DND-41 (cell line): Measurements from ENCODE around the gene SLC39A2.

Experiments used
- ATAC-seq: fragments of 200-7000 bp; cut with Tn5 transposase; 3 replicates; pipeline ENCODE4 v1.9.1; 2021; ENCODE audit warnings: low read depth; ENCODE audit not compliant: insufficient read depth
- DNase-seq: peaks from one replicate; pipeline ENCODE4 v3.0.0-alpha.2; 2020
- H2AFZ ChIP-seq: 2 replicates; pipeline ENCODE4 v1.6.0; 2012; ENCODE audit warnings: low read depth, low read length
- H3K27ac ChIP-seq: 2 replicates; pipeline ENCODE4 v1.5.1; 2012; ENCODE audit warnings: low read length, inconsistent platforms
- H3K27me3 ChIP-seq: fragments of 200-600 bp; sonication (generic); 2 replicates; pipeline ENCODE4 v1.6.0; 2012; ENCODE audit warnings: low read length, mild to moderate bottlenecking, inconsistent platforms; ENCODE audit not compliant: insufficient read depth, poor library complexity
- H3K36me3 ChIP-seq: 2 replicates; pipeline ENCODE4 v1.5.1; 2012; ENCODE audit warnings: low read length, inconsistent platforms; ENCODE audit not compliant: insufficient read depth
- H3K4me1 ChIP-seq: 2 replicates; pipeline ENCODE4 v1.5.1; 2012; ENCODE audit warnings: mild to moderate bottlenecking, low read length; ENCODE audit not compliant: insufficient read depth
- H3K4me2 ChIP-seq: 2 replicates; pipeline ENCODE4 v1.6.0; 2012; ENCODE audit warnings: mild to moderate bottlenecking, moderate library complexity, low read length, inconsistent platforms; ENCODE audit not compliant: insufficient read depth
- H3K4me3 ChIP-seq, 2 experiments: fragments of 200-600 bp in 1 of 2; shearing (Covaris generic) in 1 of 2; 2 replicates each; pipeline ENCODE4 v1.5.1; 2012 to 2016; ENCODE audit warnings: inconsistent platforms in 2 of 2, low read length in 2 of 2, mild to moderate bottlenecking in 2 of 2, low read depth in 1 of 2, moderate library complexity in 1 of 2
- H3K79me2 ChIP-seq: 2 replicates; pipeline ENCODE4 v1.6.0; 2012; ENCODE audit warnings: low read length, inconsistent platforms; ENCODE audit not compliant: insufficient read depth
- H3K9ac ChIP-seq: 2 replicates; pipeline ENCODE4 v1.6.0; 2012; ENCODE audit warnings: low read depth, mild to moderate bottlenecking, inconsistent platforms, low read length, moderate library complexity
- H3K9me3 ChIP-seq: 2 replicates; pipeline ENCODE4 v1.5.1; 2012; ENCODE audit warnings: low read length, moderate library complexity, mild to moderate bottlenecking, inconsistent platforms; ENCODE audit not compliant: insufficient read depth, severe bottlenecking
- H4K20me1 ChIP-seq: 2 replicates; pipeline ENCODE4 v1.6.0; 2012; ENCODE audit warnings: low read length; ENCODE audit not compliant: insufficient read depth
- EZH2 ChIP-seq: IDR thresholded peaks from 3 replicates; pipeline ENCODE4 v1.6.1; 2012; ENCODE audit warnings: borderline replicate concordance, low read depth, mild to moderate bottlenecking, moderate library complexity, low read length, inconsistent platforms; ENCODE audit not compliant: severe bottlenecking
- TF ChIP-seq, protein P1 (sequence below): IDR thresholded peaks from 2 replicates; pipeline ENCODE4 v1.5.1; 2012; ENCODE audit warnings: borderline replicate concordance, low read length, moderate library complexity, mild to moderate bottlenecking; ENCODE audit not compliant: poor library complexity, severe bottlenecking; ENCODE audit errors: extremely low read depth

The SLC39A2 gene

DNA sequence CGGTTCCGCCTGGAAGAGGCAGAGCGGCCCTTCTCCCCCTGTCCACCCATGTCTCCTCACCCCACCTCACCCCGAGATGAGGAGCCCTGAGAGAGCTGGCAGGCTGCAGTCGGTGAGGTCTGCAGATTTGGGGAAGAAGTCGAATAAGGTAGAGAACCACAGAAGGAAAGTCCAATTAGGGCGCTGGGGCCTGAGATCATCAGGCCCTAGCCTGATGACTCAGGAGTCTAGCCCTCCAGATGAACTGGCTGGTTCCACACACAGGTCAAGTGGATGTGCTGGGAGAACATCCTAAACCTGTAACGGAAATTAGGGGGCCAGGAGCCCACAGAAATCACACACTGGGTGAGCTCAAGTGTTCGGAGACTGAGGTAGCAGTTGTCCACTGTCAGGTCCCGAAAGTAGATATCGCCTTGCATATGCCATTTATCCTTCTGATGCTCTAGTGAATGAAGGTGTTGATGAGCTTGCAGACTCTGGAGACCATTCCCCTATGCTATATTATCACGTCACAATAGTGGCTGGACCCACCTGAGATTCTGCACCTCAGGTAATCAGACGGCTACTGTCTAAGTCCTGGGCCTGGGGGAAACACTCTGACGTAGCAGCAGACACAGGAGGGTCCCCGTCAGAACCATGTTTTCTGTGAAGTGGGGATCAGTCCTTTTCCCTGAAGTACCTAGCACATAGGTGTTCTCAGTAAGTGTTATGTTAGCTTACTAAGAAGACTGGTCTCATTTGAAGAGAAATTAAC is 10.2 kb upstream of the SLC39A2 start:
- Histone ChIP-seq H2AFZ (peak overlapping the region; percentile 80), H4K20me1 (no peaks in the 10 kb centered on the region), H3K9me3 (no peaks in the 10 kb centered on the region), H3K4me2 (peak overlapping the region; percentile 97), H3K79me2 (peaks cover 34% of the 10 kb centered on the region), H3K4me3 (peak overlapping the region; percentile 39 to 75), H3K27ac (peak overlapping the region; percentile 93), H3K27me3 (no peaks in the 10 kb centered on the region), H3K36me3 (peaks cover 25% of the 10 kb centered on the region), H3K4me1 (peaks cover 33% of the 10 kb centered on the region), H3K9ac (peak overlapping the region; percentile 71)
- no peak for ATAC-seq
- TF ChIP-seq EZH2, result no peak
- TF ChIP-seq, protein P1, sequence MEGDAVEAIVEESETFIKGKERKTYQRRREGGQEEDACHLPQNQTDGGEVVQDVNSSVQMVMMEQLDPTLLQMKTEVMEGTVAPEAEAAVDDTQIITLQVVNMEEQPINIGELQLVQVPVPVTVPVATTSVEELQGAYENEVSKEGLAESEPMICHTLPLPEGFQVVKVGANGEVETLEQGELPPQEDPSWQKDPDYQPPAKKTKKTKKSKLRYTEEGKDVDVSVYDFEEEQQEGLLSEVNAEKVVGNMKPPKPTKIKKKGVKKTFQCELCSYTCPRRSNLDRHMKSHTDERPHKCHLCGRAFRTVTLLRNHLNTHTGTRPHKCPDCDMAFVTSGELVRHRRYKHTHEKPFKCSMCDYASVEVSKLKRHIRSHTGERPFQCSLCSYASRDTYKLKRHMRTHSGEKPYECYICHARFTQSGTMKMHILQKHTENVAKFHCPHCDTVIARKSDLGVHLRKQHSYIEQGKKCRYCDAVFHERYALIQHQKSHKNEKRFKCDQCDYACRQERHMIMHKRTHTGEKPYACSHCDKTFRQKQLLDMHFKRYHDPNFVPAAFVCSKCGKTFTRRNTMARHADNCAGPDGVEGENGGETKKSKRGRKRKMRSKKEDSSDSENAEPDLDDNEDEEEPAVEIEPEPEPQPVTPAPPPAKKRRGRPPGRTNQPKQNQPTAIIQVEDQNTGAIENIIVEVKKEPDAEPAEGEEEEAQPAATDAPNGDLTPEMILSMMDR, result no peak
- peak; percentile 10 for DNase-seq

GRCh38 chr14:20989471-20989786 is 9.7 kb upstream of the SLC39A2 start:
- no peaks in the 10 kb centered on the region for H4K20me1 ChIP-seq
- TF ChIP-seq, protein P1, result no peak
- no peak for TF ChIP-seq EZH2
- H3K4me2 ChIP-seq, result peak overlapping the region; percentile 97
- H3K9ac ChIP-seq, result peak overlapping the region; percentile 71
- ATAC-seq (no peak), DNase-seq (no peak)
- H3K4me3 ChIP-seq, result peak overlapping the region; percentile 39 to 76
- H3K9me3 ChIP-seq, result no peaks in the 10 kb centered on the region
- H3K4me1 ChIP-seq, result peaks cover 33% of the 10 kb centered on the region
- peaks cover 34% of the 10 kb centered on the region for H3K79me2 ChIP-seq
- H3K27ac ChIP-seq, result peak overlapping the region; percentile 93
- H3K36me3 ChIP-seq, result peaks cover 31% of the 10 kb centered on the region
- H3K27me3 ChIP-seq, result no peaks in the 10 kb centered on the region
- peak overlapping the region; percentile 80 for H2AFZ ChIP-seq

DNA sequence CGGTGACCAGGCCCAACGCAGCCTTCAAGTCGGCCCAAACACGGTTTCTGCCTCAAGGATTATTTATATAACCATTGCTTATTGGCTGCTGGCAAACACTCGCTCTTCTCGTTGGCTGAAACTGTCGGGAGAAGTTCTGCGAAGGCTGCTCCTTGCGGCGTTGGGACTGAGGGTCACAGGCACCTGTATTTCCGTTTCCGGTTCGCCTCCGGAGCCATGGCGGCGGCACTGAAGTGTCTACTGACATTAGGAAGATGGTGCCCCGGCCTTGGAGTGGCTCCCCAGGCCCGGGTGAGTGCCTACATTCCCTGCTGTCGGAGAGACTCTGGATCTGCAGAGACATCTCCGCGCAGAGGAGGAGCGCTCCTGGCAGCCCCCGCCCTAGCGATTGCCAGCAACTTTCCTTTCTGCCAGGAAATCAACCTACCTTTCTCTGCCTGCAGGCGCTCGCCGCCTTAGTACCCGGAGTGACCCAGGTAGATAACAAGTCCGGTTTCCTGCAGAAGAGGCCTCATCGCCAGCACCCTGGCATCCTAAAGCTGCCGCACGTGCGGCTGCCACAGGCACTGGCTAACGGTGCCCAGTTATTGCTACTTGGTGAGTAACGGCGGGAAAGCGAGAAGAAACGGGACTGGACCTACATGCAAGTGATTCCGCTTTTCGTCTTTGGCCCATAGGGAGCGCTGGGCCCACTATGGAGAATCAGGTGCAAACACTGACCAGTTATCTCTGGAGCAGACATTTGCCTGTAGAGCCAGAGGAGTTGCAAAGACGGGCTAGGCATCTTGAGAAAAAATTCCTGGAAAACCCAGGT is 9.1 kb upstream of the SLC39A2 start, which contains the start of gene METTL17:
METTL17 (plus strand) TSS at position 194 of the 814 bp plus-strand sequence; CDS start at position 217, 23 bp downstream.
- H3K9me3 ChIP-seq, result no peaks in the 10 kb centered on the region
- H3K9ac ChIP-seq, result peak within 1 kb of the TSS; percentile 71
- H3K4me3 ChIP-seq, result peak within 1 kb of the TSS; percentile 58 to 76
- peak; percentile 93 for ATAC-seq
- no peaks in the 10 kb centered on the region; the same call in 1 of the 2 replicates for H4K20me1 ChIP-seq
- H3K4me1 ChIP-seq, result peaks cover 33% of the 10 kb centered on the region
- peak within 1 kb of the TSS; percentile 97 for H3K4me2 ChIP-seq
- peaks cover 36% of the 10 kb centered on the region for H3K36me3 ChIP-seq
- H2AFZ ChIP-seq, result peak within 1 kb of the TSS; percentile 80
- no peaks in the 10 kb centered on the region for H3K27me3 ChIP-seq
- H3K27ac ChIP-seq, result peak within 1 kb of the TSS; percentile 93
- no peak for TF ChIP-seq EZH2
- TF ChIP-seq, protein P1, result peak; percentile 22
- H3K79me2 ChIP-seq, result peaks cover 34% of the 10 kb centered on the region
- DNase-seq, result peak; percentile 95
